Right lobe of liver (tissue), 6 donors: ENCODE measurements around the gene SCYL1. TPM values are rescaled to one million over a fixed set of nuclear protein-coding genes. Genes with fewer than 3 reads are reported as not detected.
"Not testable (repeated sequence)": the region's sequence is repeated elsewhere in the genome, so short reads cannot be mapped to it uniquely, and the experiment has no call there.

Experiments
- ATAC-seq, 4 donors: fragments of 200-7000 bp; cut with Tn5 transposase; one replicate each; pipeline ENCODE4 v1.9.1; 2020; ENCODE audit warnings: mild to moderate bottlenecking in 4 of 4, moderate library complexity in 4 of 4
- DNase-seq, 3 donors: peaks; one replicate each; pipeline ENCODE4 v3.0.0-alpha.2; 2020
- H3K27ac ChIP-seq, 3 donors: fragments of 200-600 bp; one replicate each; pipeline ENCODE4 v1.8.0; 2022
- H3K27me3 ChIP-seq, 2 donors: fragments of 200-600 bp; one replicate each; pipeline ENCODE4 v1.8.0; 2022
- H3K36me3 ChIP-seq, 4 donors: fragments of 200-600 bp; sonication (generic) in 1 of 4; one replicate each; pipeline versions ENCODE4 v1.5.1 to v1.8.0; 2017 to 2022; ENCODE audit warnings: control low read depth in 1 of 4
- H3K4me1 ChIP-seq, 4 donors: fragments of 200-600 bp; sonication (generic) in 1 of 4; one replicate each; pipeline versions ENCODE4 v1.5.1 to v1.8.0; 2017 to 2022; ENCODE audit warnings: control low read depth in 1 of 4
- H3K4me3 ChIP-seq, 3 donors: fragments of 200-600 bp; one replicate each; pipeline ENCODE4 v1.8.0; 2022
- H3K9me3 ChIP-seq, 4 donors: fragments of 200-600 bp; sonication (generic) in 1 of 4; one replicate each; pipeline versions ENCODE4 v1.5.1 to v1.8.0; 2017 to 2022; ENCODE audit warnings: control low read depth in 1 of 4
- POLR2A ChIP-seq: fragments of 450-650 bp; IDR thresholded peaks from one replicate; pipeline ENCODE4 v1.6.1; 2017; ENCODE audit warnings: antibody characterized with exemption, mild to moderate bottlenecking
- WGBS: methylation state at CpG from one replicate; pipeline ENCODE4 v1.1.6; 2018; ENCODE audit warnings: low coverage, low lambda C conversion rate; ENCODE audit not compliant: insufficient coverage; ENCODE audit errors: missing lambda C conversion rate; 5-methylcytosine and 5-hydroxymethylcytosine counted together
- intact Hi-C, 2 donors: fragments of 100-400 bp; cut with DNase I; formaldehyde crosslinking; loops; one replicate each; pipeline versions ENCODE4 v1.11.2 to v1.14.1; 2022
- total RNA-seq, 6 experiments: library from RNA; depleted of rRNA in 2 of 6; stranded (reverse); fragments of >200 nt in 2 of 6; fragmentation: NEBNext Ultra II Directional in 3 of 6; extraction: Animal tissue kit (Norgen Biotek cat#: 25700) in 3 of 6; gene quantifications; one replicate each; pipeline versions ENCODE4 v1.1.0 to v1.2.4, GENCODE V29; 2016 to 2023
- TF ChIP-seq, protein P1 (sequence below), 4 donors: fragments of 200-600 bp in 3 of 4; fragments of 450-650 bp in 1 of 4; IDR thresholded peaks; one replicate each; pipeline versions ENCODE4 v1.5.1 to v1.8.0; 2016 to 2022; ENCODE audit warnings: antibody characterized with exemption in 4 of 4, mild to moderate bottlenecking in 2 of 4
- donor health status: DM: no; HTN: yes; CAD: no.
- donor health status: DM: no; HTN: no; CAD: no.
- donor health status: DM: no; HTN: no; CAD: no.
- donor health status: DM: no; HTN: yes; CAD: no.
- donor health status: DM: no; HTN: yes; CAD: no.

SCYL1 gene
- total RNA-seq, 6 experiments from 2014 or later = 51.3 to 82.3 (median 57.0) TPM

DNA sequence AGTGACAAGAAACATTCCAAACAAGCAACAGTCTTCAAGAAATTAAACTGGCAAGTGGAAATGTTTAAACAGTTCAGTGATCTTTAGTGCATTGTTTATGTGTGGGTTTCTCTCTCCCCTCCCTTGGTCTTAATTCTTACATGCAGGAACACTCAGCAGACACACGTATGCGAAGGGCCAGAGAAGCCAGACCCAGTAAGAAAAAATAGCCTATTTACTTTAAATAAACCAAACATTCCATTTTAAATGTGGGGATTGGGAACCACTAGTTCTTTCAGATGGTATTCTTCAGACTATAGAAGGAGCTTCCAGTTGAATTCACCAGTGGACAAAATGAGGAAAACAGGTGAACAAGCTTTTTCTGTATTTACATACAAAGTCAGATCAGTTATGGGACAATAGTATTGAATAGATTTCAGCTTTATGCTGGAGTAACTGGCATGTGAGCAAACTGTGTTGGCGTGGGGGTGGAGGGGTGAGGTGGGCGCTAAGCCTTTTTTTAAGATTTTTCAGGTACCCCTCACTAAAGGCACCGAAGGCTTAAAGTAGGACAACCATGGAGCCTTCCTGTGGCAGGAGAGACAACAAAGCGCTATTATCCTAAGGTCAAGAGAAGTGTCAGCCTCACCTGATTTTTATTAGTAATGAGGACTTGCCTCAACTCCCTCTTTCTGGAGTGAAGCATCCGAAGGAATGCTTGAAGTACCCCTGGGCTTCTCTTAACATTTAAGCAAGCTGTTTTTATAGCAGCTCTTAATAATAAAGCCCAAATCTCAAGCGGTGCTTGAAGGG lies 20.0 kb upstream of the SCYL1 start:
- peak; percentile 15 for TF ChIP-seq POLR2A
- TF ChIP-seq, protein P1, sequence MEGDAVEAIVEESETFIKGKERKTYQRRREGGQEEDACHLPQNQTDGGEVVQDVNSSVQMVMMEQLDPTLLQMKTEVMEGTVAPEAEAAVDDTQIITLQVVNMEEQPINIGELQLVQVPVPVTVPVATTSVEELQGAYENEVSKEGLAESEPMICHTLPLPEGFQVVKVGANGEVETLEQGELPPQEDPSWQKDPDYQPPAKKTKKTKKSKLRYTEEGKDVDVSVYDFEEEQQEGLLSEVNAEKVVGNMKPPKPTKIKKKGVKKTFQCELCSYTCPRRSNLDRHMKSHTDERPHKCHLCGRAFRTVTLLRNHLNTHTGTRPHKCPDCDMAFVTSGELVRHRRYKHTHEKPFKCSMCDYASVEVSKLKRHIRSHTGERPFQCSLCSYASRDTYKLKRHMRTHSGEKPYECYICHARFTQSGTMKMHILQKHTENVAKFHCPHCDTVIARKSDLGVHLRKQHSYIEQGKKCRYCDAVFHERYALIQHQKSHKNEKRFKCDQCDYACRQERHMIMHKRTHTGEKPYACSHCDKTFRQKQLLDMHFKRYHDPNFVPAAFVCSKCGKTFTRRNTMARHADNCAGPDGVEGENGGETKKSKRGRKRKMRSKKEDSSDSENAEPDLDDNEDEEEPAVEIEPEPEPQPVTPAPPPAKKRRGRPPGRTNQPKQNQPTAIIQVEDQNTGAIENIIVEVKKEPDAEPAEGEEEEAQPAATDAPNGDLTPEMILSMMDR (IDR thresholded peaks at IDR 0.05) = no peak
- 18% methylated on average over 8 of the region's 8 CpGs for WGBS
- no peaks in the 10 kb centered on the region for H3K9me3 ChIP-seq
- peak overlapping the region; percentile 84 to 100 (median 99) for H3K27ac ChIP-seq
- intact Hi-C loops = no loop called here
- H3K4me1 ChIP-seq = peaks cover 0 to 36% (median 0%) of the 10 kb centered on the region in 4 donors
- H3K4me3 ChIP-seq = peak overlapping the region; percentile 61 to 75 (median 67)
- DNase-seq = peak in 1 of 3 donors; percentile 18
- H3K36me3 ChIP-seq = peaks cover 13 to 49% (median 33%) of the 10 kb centered on the region in 4 donors
- no peak for ATAC-seq
- H3K27me3 ChIP-seq = no peaks in the 10 kb centered on the region

DNA sequence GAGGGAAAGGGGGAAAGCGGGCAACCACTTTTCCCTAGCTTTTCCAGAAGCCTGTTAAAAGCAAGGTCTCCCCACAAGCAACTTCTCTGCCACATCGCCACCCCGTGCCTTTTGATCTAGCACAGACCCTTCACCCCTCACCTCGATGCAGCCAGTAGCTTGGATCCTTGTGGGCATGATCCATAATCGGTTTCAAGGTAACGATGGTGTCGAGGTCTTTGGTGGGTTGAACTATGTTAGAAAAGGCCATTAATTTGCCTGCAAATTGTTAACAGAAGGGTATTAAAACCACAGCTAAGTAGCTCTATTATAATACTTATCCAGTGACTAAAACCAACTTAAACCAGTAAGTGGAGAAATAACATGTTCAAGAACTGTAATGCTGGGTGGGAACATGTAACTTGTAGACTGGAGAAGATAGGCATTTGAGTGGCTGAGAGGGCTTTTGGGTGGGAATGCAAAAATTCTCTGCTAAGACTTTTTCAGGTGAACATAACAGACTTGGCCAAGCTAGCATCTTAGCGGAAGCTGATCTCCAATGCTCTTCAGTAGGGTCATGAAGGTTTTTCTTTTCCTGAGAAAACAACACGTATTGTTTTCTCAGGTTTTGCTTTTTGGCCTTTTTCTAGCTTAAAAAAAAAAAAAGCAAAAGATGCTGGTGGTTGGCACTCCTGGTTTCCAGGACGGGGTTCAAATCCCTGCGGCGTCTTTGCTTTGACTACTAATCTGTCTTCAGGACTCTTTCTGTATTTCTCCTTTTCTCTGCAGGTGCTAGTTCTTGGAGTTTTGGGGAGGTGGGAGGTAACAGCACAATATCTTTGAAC lies 19.2 kb upstream of the SCYL1 start:
- H3K4me3 ChIP-seq = peak overlapping the region; percentile 61 to 75 (median 67)
- H3K27ac ChIP-seq = peak overlapping the region; percentile 84 to 100 (median 99)
- intact Hi-C loops = no loop called here
- ATAC-seq = no peak
- peaks cover 13 to 49% (median 33%) of the 10 kb centered on the region in 4 donors for H3K36me3 ChIP-seq
- H3K4me1 ChIP-seq = peaks cover 0 to 36% (median 0%) of the 10 kb centered on the region in 4 donors
- H3K27me3 ChIP-seq = no peaks in the 10 kb centered on the region
- H3K9me3 ChIP-seq = no peaks in the 10 kb centered on the region
- peak in 1 of 3 donors; percentile 57 for DNase-seq
- TF ChIP-seq, protein P1 (IDR thresholded peaks at IDR 0.05) = no peak
- TF ChIP-seq POLR2A = peak; percentile 48
- 43% methylated on average over 12 of the region's 12 CpGs for WGBS

DNA sequence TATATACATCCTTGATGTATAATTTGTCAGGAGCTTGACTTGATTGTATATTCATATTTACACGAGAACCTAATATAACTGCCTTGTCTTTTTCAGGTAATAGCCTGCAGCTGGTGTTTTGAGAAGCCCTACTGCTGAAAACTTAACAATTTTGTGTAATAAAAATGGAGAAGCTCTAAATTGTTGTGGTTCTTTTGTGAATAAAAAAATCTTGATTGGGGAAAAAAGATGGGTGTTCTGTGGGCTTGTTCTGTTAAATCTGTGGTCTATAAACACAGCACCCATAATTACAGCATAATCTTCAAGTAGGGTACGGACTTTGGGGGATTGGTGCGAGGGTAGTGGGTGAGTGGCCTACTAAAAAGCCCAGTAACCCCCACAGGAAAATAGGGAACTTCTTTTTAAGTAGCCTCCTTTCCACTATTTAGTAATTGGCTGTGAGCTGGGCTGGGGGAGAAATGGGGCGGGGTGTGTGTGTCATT lies 18.6 kb upstream of the SCYL1 start:
- 34% methylated on average over 3 of the region's 4 CpGs for WGBS
- no peak overlapping the region for H3K4me3 ChIP-seq
- H3K27me3 ChIP-seq = no peaks in the 10 kb centered on the region
- peaks cover 0 to 36% (median 0%) of the 10 kb centered on the region in 4 donors for H3K4me1 ChIP-seq
- intact Hi-C loops = no loop called here
- H3K27ac ChIP-seq = peak overlapping the region; percentile 84 to 100 (median 99)
- H3K9me3 ChIP-seq = no peaks in the 10 kb centered on the region
- TF ChIP-seq, protein P1 (IDR thresholded peaks at IDR 0.05) = no peak
- TF ChIP-seq POLR2A = no peak
- peaks cover 13 to 49% (median 33%) of the 10 kb centered on the region in 4 donors for H3K36me3 ChIP-seq
- ATAC-seq (no peak), DNase-seq (peak in 1 of 3 donors; percentile 53)

DNA sequence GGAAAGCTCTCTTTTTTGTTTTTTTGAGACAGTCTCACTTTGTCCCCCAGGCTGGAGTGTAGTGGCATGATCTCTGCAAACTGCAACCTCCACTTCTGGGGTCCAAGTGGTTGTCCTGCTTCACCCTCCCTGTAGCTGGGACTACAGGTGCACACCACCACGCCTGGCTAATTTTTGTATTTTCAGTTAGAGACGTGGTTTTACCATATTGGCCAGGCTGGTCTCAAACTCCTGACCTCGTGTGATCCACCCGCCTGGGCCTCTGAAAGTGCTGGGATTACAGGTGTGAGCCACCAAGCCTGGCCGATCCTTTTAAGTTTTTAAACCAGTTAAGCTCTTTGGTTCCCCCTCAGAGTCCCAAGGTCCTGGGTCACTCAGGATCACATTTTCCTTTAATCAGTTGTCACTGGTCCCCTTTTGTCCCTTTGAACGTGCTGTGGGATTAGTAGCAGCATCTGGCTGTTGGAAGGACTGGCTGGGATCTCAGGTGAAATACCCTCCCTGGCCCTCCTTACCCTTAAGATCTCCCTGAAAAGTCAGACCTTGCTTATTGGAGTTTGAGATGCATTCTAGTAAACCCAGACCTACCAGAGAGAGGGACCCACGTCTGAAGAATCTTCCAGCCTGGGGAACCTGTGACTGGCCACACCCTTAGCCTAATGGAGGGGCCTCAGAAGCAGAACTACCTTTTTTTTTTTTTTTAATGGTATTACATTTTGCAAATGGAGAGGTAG lies 17.9 kb upstream of the SCYL1 start:
- Histone ChIP-seq H3K4me3 (no peak overlapping the region), H3K4me1 (peaks cover 0 to 36% (median 0%) of the 10 kb centered on the region in 4 donors), H3K27ac (peak overlapping the region; percentile 84 to 100 (median 99)), H3K9me3 (no peaks in the 10 kb centered on the region), H3K27me3 (no peaks in the 10 kb centered on the region), H3K36me3 (peaks cover 13 to 48% (median 32%) of the 10 kb centered on the region in 4 donors)
- TF ChIP-seq, protein P1 (IDR thresholded peaks at IDR 0.05) = no peak
- peak; percentile 73 for TF ChIP-seq POLR2A
- ATAC-seq = peak; percentile 9 to 24 (median 16)
- WGBS = 11% methylated on average over 7 of the region's 7 CpGs
- intact Hi-C loops = no loop called here
- DNase-seq = peak in 1 of 3 donors; percentile 54

DNA sequence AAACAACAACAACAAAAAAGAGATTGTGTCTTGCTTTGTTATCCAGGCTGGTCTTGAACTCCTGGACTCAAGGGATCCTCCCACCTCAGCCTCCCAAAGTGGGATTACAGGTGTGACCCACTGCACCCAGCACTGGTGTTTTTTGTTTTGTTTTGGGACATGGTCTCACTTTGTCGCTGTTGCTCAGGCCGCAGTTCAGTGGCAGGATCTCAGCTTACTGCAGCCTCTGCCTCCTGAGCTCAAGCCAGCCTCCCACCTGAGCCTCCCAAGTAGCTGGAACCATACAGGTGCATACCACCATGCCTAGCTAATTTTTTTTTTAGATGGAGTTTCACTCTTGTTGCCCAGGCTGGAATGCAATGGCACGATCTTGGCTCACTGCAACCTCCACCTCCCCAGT lies 12.6 kb upstream of the SCYL1 start:
- H3K4me1 ChIP-seq, H3K36me3 ChIP-seq, H3K4me3 ChIP-seq, H3K27ac ChIP-seq, H3K9me3 ChIP-seq, ATAC-seq, H3K27me3 ChIP-seq: not testable (repeated sequence)
- 97% methylated on average over 3 of the region's 3 CpGs for WGBS
- intact Hi-C loops = loop anchor here in 1 of 2 donors (5.0 to 10.0 kb wide), 2 partner anchors 48 to 145 kb away; no protein-coding TSS in a partner anchor
- DNase-seq = peak in 2 of 3 donors; percentile 14 to 31
